Skeletal muscle satellite cell (primary cell): ENCODE results near the gene ACSL5. TPM values are rescaled to one million over a fixed set of nuclear protein-coding genes. Genes with fewer than 3 reads are reported as not detected.

ENCODE experiments used
- H3K27me3 ChIP-seq: 2 replicates; pipeline ENCODE4 v1.7.0; 2013; ENCODE audit warnings: low read length; ENCODE audit not compliant: control insufficient read depth, insufficient read depth
- H3K36me3 ChIP-seq: 2 replicates; pipeline ENCODE4 v1.7.0; 2013; ENCODE audit warnings: mild to moderate bottlenecking, control low read depth, low read length; ENCODE audit not compliant: insufficient read depth
- H3K4me1 ChIP-seq: 2 replicates; pipeline ENCODE4 v1.7.0; 2013; ENCODE audit warnings: low read length; ENCODE audit not compliant: control insufficient read depth, insufficient read depth
- H3K4me2 ChIP-seq: 2 replicates; pipeline ENCODE4 v1.7.0; 2013; ENCODE audit warnings: mild to moderate bottlenecking, low read length
- H3K4me3 ChIP-seq: 2 replicates; pipeline ENCODE4 v1.7.0; 2013; ENCODE audit warnings: low read length
- H3K9ac ChIP-seq: 2 replicates; pipeline ENCODE4 v1.7.0; 2013; ENCODE audit warnings: mild to moderate bottlenecking, low read depth, low read length, moderate library complexity
- H3K9me3 ChIP-seq: replicated peaks from 2 replicates; pipeline ENCODE4 v1.7.0; 2013; ENCODE audit warnings: mild to moderate bottlenecking, control low read depth, low read length
- total RNA-seq: library from RNA; depleted of rRNA; stranded (reverse); fragments of >200 nt; gene quantifications from 2 replicates; pipeline ENCODE4 v1.2.3, GENCODE V29; 2012; rRNA removed

ACSL5 gene, protein sequence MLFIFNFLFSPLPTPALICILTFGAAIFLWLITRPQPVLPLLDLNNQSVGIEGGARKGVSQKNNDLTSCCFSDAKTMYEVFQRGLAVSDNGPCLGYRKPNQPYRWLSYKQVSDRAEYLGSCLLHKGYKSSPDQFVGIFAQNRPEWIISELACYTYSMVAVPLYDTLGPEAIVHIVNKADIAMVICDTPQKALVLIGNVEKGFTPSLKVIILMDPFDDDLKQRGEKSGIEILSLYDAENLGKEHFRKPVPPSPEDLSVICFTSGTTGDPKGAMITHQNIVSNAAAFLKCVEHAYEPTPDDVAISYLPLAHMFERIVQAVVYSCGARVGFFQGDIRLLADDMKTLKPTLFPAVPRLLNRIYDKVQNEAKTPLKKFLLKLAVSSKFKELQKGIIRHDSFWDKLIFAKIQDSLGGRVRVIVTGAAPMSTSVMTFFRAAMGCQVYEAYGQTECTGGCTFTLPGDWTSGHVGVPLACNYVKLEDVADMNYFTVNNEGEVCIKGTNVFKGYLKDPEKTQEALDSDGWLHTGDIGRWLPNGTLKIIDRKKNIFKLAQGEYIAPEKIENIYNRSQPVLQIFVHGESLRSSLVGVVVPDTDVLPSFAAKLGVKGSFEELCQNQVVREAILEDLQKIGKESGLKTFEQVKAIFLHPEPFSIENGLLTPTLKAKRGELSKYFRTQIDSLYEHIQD
- total RNA-seq: 0.44 and 0.51 TPM in 2 replicates

DNA sequence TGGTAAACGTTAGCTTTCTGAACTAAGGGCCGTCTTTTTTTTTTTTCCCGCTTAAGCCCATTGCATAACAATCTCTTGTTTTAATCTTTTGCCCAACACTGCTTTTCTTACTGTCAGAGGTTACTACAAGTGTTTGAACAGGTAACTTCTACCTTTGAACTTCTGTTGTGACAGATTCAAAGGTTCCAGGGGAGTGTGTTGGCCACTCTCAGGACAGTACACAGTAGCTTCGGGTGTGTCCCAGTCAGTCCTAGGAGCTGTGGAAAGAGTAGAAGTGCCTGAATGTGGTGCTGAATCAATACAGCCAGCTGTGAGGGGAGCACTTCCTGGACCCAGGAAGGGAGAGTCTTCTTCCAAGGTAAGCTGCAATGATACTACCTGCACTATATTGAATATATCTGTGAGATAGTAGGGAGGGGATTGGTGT is at the start of gene ACSL5:
Gene ACSL5 (plus strand): TSS at position 205 of the 427 bp plus-strand sequence. CDS start 20,831 bp downstream, outside the sequence.
- H3K9ac ChIP-seq: no peak within 1 kb of the TSS
- no peaks in the 10 kb centered on the region for H3K9me3 ChIP-seq
- H3K4me1 ChIP-seq: peaks cover 7% of the 10 kb centered on the region
- H3K4me2 ChIP-seq: no peak within 1 kb of the TSS
- no peaks in the 10 kb centered on the region for H3K36me3 ChIP-seq
- H3K4me3 ChIP-seq: no peak within 1 kb of the TSS
- H3K27me3 ChIP-seq: no peaks in the 10 kb centered on the region

GRCh38 chr10:112327678-112328077 is 46.2 kb upstream of the ACSL5 start:
- H3K4me1 ChIP-seq: no peaks in the 10 kb centered on the region
- no peak overlapping the region for H3K4me2 ChIP-seq
- no peaks in the 10 kb centered on the region for H3K27me3 ChIP-seq
- no peaks in the 10 kb centered on the region for H3K36me3 ChIP-seq
- H3K4me3 ChIP-seq: no peak overlapping the region
- H3K9ac ChIP-seq: no peak overlapping the region
- H3K9me3 ChIP-seq: no peaks in the 10 kb centered on the region

- Histone ChIP-seq H3K9ac (no peak overlapping the region), H3K4me2 (no peak overlapping the region), H3K36me3 (no peaks in the 10 kb centered on the region), H3K27me3 (no peaks in the 10 kb centered on the region), H3K4me3 (no peak overlapping the region), H3K9me3 (no peaks in the 10 kb centered on the region), H3K4me1 (no peaks in the 10 kb centered on the region)
Measured at GRCh38 chr10:112330162-112330561, 43.8 kb upstream of the ACSL5 start.

DNA sequence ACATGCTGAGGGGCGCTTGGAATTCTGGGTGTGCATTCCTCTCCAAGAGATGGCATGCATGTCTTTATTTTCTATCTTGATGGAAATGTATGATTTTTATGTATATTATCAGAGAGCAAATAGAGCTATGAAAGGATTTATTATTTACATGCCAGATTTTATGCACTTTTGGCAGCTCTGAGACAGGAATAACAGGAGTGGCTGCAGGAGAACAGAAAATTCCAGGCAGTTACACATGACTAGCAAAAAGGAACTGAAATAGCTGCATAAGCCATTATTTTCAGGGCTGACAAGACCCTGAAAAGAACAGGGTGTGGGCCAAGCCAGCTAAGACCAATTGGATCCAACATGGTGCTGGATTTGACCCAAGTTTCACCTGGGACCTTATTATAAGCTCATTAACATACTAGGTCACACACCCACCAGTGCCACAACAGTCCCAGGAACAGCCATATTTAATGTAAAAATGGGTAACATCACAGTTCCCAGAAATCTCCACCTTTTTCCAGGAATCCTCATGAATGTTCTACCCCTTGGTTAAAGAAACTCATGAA is 43.2 kb upstream of the ACSL5 start:
- Histone ChIP-seq H3K4me1 (no peaks in the 10 kb centered on the region), H3K4me2 (no peak overlapping the region), H3K36me3 (no peaks in the 10 kb centered on the region), H3K4me3 (no peak overlapping the region), H3K9ac (no peak overlapping the region), H3K27me3 (no peaks in the 10 kb centered on the region), H3K9me3 (no peaks in the 10 kb centered on the region)

DNA sequence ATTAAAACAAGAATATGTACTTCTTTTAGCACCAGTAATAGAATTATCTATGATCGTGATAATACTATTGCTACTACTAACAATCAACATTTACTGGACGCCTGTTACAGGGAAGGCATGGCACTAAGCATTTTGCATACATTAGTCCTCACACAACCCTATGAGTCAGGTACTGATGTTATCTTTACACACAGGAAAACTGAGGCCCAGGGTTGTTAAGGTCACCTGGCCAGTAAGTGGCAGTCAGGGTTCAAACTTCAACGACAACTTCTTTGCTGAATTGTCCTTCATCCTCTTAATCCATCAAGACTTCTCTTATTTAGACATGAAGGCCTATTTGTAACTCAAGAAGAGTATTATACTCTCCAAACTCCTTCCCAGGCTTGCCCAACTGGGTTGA is 41.9 kb upstream of the ACSL5 start:
- H3K4me2 ChIP-seq: no peak overlapping the region
- H3K4me3 ChIP-seq: no peak overlapping the region
- H3K4me1 ChIP-seq: no peaks in the 10 kb centered on the region
- H3K36me3 ChIP-seq: no peaks in the 10 kb centered on the region
- H3K9ac ChIP-seq: no peak overlapping the region
- H3K27me3 ChIP-seq: no peaks in the 10 kb centered on the region
- no peaks in the 10 kb centered on the region for H3K9me3 ChIP-seq

- H3K9me3 ChIP-seq: no peaks in the 10 kb centered on the region
- no peak overlapping the region for H3K9ac ChIP-seq
- no peaks in the 10 kb centered on the region for H3K36me3 ChIP-seq
- H3K4me3 ChIP-seq: no peak overlapping the region
- no peak overlapping the region for H3K4me2 ChIP-seq
- H3K4me1 ChIP-seq: no peaks in the 10 kb centered on the region
- no peaks in the 10 kb centered on the region for H3K27me3 ChIP-seq
Measured at GRCh38 chr10:112332509-112333228, 41.2 kb upstream of the ACSL5 start.

DNA sequence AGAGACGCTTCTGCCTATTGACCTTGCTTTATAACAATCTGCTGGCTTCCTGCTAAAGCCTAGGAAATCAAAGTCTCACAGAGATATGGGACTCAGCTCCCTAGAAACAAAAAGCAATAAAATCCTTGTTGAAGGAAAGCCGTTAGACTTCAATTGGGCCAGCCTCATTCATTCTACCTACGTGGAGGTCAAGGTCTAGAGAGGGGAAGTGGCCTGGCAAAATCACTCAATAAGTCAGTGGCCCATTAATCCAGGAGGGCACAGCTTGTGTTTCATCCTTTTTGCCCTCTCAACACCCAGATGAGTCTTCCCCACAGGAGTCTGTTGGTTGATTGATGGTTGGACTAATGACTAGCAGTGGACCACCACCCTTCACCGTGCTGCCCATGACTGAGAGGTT is 40.5 kb upstream of the ACSL5 start:
- H3K4me2 ChIP-seq: no peak overlapping the region
- no peak overlapping the region for H3K4me3 ChIP-seq
- no peaks in the 10 kb centered on the region for H3K27me3 ChIP-seq
- no peaks in the 10 kb centered on the region for H3K4me1 ChIP-seq
- no peaks in the 10 kb centered on the region for H3K9me3 ChIP-seq
- no peak overlapping the region for H3K9ac ChIP-seq
- H3K36me3 ChIP-seq: no peaks in the 10 kb centered on the region

- Histone ChIP-seq H3K27me3 (no peaks in the 10 kb centered on the region), H3K36me3 (no peaks in the 10 kb centered on the region), H3K4me3 (no peak overlapping the region), H3K4me2 (no peak overlapping the region), H3K9me3 (no peaks in the 10 kb centered on the region), H3K4me1 (no peaks in the 10 kb centered on the region), H3K9ac (no peak overlapping the region)
Measured at GRCh38 chr10:112335111-112335867, 38.6 kb upstream of the ACSL5 start.

GRCh38 chr10:112335868-112336265 is 38.0 kb upstream of the ACSL5 start:
- Histone ChIP-seq H3K9ac (no peak overlapping the region), H3K36me3 (no peaks in the 10 kb centered on the region), H3K9me3 (no peaks in the 10 kb centered on the region), H3K4me1 (no peaks in the 10 kb centered on the region), H3K4me2 (no peak overlapping the region), H3K27me3 (no peaks in the 10 kb centered on the region), H3K4me3 (no peak overlapping the region)

- no peak overlapping the region for H3K9ac ChIP-seq
- H3K4me3 ChIP-seq: no peak overlapping the region
- no peak overlapping the region for H3K4me2 ChIP-seq
- no peaks in the 10 kb centered on the region for H3K27me3 ChIP-seq
- H3K9me3 ChIP-seq: no peaks in the 10 kb centered on the region
- H3K4me1 ChIP-seq: no peaks in the 10 kb centered on the region
- no peaks in the 10 kb centered on the region for H3K36me3 ChIP-seq
Measured at GRCh38 chr10:112336556-112337201, 37.2 kb upstream of the ACSL5 start.
